ENCODE results near the gene CTSH. TPM values are rescaled to one million over a fixed set of nuclear protein-coding genes. Genes with fewer than 3 reads are reported as not detected.
A peak's percentile ranks its signal among the peaks of the same experiment; 100 is the strongest.

Gene CTSH, protein sequence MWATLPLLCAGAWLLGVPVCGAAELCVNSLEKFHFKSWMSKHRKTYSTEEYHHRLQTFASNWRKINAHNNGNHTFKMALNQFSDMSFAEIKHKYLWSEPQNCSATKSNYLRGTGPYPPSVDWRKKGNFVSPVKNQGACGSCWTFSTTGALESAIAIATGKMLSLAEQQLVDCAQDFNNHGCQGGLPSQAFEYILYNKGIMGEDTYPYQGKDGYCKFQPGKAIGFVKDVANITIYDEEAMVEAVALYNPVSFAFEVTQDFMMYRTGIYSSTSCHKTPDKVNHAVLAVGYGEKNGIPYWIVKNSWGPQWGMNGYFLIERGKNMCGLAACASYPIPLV
- 29.2 TPM for total RNA-seq

DNA sequence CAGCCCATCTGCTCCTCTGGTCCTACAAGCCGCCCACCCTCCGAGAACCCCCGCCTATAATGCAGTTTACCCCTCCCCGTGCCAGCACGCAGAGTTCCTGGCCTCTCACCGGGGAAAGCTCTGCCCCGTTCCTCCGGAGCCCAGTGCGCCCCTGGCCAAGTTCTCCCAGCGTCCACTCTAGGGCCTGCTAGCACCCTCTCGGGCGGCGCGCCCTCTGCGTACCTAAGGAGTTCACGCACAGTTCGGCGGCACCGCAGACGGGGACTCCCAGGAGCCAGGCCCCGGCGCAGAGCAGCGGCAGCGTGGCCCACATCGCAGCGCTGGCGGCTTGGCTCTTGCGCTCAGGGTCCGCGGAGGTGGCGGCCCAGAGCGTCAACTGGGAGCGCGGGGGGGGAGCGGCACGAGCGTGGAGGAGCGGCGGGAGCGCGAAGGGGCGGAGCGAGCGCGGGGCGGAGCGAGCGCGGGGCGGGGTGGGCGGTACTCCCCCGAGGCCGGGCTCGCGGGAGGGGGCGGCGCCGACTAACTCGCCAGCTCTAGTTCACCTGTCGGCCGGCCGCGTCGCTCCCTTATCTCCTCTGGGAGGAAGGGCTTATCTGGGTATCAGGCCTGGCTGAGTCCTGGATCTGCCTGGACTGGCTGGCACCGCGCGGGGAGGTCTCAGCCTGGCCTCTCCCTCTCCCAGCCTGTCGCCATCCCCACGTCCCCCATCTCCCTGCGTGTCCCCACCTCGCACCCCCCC lies at the start of gene CTSH:
Gene CTSH, minus strand, starts transcription at position 378 of the 739 bp plus-strand sequence. Its CDS starts 65 bp downstream, at position 313.
- peak; percentile 69 for DNase-seq

DNA sequence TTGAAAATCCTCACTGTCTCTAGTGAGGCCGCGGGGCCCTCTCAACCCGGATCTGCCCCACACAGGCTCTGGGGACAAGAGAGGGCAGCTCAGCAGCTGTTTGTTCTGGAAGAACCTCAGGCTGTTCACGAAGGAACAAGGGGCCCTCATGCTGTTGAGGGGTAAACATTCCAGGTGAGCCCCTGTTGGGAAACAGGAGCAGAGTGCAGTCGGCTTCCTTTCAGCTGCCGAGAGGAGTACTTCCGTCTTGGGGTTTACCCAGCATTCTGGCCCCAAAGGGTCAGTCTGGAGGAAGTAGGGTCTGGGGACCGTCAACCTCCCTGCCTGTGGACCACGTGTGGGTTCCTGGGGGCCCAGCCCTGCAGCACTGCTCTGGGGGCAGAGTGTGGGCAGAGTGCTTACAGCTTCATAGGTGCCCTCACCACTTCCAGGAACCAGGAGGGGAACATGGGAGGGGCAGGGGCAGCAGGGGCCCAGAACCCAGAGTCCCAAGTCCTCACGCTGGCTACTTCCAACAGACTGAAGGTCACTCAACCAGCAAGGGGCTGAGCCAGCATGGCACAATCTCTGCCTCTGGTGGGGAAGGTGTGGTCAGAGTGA lies 49.2 kb upstream of the CTSH start:
- DNase-seq: no peak

DNA sequence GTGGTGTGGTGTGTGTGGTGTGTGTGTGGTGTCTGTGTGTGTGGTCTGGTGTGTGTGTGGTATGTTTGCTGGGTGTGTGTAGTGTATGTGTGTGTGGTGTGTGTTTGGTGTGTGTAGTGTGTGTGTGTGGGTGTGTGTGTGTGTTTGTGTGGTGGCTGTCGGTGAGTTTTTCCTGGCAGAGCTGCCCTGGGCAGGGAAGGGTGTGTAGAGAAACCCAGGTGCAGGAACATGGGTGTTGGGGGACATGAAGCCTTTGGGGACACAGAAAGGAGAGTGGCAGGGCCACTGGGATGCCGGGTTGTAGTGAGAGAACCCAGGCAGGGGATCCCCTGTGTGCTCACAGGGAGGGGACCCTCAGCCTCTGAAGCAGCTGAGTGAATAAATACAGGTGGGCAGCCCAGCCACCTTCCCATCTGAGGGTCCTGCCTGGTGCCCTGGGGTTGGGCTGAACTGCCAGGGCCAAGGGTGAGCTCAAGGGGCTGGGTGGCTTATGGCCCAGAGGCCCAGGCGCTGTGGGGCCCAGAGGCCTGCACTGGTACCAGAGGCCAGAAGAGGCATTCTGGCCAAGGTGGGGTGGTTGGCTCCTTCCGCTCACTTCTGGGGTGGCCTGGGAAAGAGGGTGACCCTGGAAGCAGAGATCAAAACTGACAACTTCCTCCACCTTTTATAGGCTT lies 48.5 kb upstream of the CTSH start:
- DNase-seq: no peak

DNA sequence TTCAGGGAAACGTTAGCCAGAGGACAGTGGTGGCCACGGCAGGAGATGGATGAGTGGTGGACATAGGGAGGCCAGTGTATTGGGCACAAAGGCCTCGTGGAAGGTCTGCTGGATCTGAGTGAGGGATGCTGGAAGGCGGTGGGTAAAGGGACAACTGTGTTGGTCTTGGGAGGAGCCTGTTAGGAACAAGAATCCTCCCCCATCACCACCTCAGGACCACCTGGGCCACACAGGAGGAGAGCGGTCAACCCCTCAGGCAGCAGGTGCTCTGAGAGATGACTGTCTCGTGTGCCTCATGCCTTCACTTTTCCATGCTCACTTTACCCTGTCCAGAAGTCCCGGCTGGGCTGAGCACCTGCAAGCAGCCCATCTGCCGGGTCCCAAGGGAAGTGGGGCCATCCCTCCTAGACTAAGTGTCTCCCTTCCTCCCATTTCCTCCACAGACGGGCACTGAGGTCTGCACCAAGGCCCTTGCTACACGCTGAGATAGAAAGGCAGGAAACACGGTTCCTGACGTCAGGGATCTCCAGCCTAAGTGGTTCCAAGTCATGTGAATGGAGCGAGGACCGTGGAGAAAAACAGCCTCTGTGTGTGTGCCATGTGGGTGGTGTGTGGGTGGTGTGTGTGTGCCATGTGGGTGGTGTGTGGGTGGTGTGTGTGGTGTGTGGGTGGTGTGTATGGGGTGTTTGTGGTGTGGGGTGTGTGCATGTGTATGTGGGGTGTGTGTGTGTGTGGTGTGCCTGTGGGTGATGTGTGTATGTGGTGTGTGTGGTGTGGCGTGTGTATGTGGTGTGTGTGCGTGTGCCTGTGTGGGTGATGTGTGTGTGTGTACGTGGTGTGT lies 47.8 kb upstream of the CTSH start:
- DNase-seq: no peak

DNA sequence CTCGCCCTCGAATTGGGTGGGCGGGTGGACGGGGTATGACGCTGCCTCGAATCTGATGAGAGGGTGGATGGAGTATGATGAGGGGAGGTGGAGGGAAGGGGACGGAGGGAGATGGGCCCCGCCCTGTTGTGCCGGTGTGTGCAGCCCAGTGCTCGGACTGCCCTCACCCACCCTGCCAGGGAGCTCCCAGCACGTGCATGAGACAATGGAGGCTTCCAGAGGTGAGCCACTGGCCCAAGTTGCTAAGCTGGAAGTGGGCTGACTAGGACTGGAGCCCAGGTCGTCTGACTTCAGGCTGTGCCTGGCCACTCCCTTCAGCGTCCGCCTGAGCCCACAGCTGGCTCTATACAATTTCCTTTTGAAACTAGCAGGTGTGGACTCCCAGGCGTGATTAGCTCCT lies 47.0 kb upstream of the CTSH start:
- DNase-seq: no peak

DNA sequence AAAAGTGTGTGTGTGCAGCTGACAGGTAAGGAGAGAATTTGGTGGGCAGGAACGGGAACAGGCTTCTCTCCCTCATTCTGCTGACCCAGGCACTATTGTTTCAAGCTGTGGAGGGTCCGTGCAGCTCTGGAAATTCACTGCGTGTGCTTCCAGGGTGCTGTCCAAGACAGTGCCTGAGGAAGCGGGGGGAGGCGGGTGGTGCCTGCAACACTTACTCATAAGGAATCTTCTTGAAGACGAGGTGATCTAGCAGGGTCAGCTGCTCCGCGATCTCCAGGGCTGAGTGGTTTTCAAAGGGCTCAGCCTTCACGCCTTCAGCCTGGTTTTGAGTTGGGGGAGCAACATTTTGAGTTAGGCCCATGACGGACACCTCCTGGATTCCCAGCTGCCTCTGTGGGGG lies 46.6 kb upstream of the CTSH start:
- no peak for DNase-seq

DNA sequence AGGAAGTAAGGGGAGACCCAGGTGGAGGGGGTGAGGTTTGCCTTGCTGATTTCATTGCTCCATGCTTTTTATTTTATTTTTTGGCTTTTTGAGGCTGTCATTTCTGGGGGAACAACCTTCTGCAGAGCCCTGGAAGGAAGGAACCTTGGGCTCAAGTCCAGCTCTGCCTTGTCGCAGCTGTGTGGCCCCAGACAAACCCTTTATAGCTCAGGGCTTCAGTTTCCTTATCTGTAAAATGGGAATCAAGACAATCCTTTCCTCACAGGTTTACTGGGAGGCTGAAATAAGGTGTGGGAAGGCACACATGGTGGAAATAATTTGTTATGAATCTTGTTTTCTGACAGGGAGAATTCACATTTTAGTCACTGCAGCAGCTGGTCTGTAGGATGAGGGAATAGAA lies 45.4 kb upstream of the CTSH start:
- no peak for DNase-seq

DNA sequence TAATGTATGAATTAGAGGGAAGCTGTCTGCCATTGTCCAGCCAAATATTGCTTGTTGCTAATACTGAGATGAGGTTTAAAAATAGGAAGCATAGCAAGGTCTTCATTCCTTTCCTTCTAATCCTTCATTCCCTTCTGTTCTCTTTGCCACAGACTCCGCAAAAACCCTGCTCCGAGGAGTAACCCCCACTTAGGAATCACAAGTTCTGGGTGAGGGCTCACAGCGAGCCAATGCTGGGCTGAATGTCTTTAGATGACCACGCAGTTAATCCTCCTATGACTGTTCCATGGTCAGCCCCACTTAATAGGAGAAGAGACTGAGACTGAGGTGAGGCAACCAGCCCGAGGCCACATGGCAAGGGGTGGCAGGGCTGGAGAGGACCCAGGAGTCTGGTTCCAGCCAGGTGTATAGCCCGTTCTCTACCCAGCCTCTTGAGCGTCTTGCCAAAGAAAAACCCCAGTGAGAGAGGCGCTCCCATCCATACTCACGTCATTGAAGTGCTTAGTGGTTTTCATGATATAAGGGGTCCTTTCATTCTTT lies 44.9 kb upstream of the CTSH start:
- DNase-seq: no peak

DNA sequence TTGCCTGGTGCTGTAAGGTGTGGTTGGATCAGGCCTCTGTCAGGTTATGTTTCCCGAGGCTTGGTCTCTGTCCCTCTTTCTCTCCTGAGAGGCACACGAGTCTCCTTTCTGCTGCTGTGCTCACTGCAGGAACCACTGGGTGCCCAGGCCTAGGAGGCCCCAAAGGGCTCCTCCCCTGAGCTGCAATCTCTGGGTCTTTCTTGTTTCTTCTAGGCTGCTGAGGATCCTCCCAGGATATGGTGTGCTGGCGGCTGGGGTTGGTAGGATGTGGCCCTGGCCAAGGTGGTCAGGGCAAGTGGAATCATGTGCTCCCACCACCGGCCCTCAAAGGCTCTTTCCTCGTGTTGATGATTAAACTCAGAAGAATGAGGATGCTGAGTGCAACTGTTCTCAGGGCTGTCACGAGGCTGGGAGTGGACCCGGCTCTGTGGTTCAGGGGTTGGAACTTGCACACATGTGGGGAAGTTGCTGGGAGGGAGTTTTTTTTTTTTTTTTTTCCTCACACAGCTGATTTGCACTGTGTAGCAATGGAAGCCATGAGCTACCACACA lies 43.6 kb upstream of the CTSH start:
- DNase-seq: no peak

DNA sequence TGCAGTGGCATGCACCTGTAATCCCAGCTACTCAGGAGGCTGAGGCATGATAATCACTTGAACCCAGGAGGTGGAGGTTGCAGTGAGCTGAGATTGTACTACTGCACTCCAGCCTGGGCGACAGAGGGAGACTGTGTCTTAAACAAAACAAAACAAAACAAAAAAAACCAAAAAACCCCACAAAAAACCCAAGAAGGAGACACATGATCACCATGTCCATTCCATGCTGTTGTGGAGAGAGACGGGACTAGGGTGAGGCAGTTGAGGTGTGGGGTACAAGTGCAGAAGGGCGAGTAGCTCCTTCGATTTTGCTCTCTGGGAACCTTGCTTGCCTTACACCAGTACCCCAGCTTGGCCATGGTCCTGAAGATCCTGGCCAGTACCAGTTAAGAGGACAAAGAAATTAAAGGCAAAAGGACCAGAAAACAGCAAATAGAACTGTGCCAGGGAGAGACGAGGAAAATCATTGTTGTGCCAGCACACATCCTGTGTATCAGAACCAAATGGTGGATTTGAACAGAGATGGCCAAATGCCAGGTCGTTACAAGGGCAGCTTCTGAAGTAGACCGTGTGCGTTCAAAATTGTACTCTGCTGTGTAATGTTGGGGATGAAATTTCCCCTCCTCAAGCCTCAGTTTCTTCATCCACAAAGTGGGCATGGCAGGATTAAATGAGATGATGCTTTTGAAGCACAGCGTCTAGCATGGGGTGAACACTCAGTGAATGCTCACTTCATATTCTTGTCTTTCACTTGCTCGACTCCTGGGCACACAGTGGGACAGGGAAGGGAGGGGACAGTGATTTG lies 42.9 kb upstream of the CTSH start:
- DNase-seq: no peak

DNA sequence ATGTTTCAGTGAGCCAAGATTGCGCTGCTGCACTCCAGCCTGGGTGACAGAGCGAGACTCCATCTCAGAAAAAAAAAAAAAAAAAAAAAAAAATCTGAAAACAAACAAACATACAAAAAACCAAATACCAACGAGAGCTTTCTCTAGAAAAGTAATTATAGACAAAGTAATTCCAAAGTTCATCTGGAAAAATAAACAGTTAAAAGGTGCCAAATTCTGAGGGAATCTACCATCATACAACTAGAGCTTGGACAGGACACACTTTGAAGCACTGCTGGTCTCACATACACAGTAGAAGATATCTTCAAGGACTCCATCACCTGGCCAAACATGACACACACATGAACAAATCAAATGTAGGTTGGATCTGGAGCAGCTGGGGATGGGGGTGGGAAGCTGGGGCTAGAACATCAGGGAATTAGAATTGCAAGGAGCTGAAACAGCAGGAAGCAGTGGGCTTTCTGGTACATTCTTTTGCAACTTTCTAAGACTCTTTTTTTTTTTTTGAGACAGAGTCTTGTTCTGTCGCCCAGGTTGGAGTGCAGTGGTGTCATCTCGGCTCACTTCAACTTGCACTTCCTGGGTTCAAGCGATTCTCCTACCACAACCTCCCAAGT lies 41.1 kb upstream of the CTSH start:
- no peak for DNase-seq

DNA sequence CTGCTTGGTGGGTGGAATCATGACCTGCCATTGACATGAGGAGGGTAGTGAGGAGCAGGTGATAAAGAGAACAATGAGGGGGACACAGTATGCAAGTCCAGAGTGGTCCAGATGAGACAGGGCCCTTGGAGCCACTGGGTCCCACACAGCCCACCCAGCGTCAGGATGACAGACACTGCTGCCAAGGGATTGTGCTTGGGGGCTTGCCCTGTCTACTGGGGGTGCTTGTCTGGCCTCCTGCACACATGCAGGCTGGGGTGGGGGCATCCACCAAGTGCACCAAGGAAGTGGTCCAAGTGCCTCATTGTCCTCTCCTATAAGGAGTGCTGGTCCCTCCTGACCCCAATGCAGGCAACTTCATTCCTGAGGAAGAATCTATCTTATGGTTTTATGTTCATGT lies 39.2 kb upstream of the CTSH start:
- DNase-seq: no peak

DNA sequence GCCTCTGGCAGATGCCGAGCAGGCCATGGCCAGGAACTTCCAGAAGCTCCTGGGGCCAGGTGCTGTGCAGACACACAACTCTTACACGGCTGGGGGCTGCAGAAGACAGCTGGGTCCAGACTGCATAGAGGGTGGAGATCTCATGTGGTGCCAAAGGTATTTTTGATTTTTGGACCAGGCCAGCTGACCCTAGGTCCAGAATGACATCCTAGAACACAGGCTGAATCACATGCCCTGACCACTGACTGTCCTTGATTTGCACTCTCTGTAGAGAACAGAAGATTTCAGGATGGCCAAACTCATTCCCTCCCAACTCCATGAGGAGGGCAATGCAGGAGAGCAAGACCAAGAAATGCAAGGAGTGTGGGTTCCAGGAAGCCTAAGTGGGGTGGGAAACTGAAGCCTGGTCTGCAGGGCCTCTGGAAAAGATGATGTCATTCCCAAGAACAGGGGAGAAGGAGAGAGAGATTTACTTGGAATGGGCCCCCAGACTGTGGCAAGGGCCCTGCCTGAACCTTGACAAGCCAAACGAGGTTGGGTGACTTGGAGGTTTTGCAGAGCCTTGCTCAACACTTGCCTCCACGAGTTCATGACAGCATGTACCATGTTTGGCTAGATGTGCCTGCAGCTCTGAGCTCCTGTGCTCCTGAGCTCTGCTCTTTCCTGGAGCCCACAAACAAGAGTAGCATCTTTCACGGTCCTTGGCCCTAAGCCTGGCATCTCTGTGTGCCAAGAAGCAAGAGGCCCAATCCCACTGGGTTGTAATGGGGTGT lies 38.5 kb upstream of the CTSH start:
- no peak for DNase-seq

DNA sequence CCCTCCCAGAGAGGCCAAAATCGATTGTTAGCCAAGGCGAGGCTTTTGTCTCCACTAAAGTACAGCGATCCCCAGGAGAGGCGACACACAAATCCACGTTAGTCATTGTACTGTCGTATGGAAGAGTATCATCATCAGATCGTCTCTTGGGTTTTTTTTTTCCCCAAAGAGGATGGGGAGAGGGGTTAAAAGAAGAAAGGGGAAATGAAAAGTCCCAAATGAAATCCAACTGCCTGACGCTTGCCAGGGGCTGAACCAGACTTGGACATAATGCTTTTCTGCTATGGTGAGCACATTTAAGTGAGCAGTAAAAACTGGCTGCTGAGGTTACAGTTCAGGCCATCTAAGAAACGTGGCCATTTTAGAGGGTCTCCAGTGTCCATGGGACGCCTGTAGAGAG lies 37.9 kb upstream of the CTSH start:
- DNase-seq: no peak

DNA sequence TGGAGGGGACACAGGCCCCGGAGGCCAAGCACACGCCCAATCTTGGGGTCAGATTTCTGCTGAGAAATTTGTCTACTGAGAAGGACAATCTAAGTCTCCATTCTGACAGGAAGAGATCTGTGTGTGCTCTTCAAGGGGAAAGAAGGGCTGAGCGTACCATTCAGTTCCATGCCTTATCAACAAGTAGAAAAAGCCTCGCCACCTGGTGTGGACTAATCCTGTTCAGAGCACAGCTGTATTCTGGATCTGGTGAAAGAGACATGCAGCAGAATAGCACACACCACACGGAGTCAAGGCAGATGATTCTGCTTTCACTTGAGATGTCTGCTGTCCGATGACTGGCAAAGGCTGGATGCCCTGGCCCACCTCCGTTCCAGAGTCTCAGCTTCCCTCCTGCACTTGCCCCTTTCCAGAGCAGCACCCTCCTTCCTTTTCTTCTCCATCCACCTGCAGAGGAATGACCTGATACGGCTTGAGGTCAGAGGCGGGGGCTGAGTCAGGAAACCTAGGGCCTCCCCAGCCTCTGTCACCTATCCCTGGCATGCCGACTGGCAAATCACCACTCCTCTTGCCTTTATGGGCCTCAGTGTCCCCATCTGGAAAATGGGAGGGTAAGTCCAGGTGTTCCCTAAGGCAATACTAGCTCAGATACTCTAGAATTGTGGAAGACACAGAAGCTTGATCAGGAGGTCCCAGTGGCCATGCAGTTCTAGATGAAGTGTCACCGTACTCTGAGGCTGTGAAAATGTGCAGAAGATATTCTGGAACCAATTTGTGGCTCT lies 36.9 kb upstream of the CTSH start:
- DNase-seq: no peak

DNA sequence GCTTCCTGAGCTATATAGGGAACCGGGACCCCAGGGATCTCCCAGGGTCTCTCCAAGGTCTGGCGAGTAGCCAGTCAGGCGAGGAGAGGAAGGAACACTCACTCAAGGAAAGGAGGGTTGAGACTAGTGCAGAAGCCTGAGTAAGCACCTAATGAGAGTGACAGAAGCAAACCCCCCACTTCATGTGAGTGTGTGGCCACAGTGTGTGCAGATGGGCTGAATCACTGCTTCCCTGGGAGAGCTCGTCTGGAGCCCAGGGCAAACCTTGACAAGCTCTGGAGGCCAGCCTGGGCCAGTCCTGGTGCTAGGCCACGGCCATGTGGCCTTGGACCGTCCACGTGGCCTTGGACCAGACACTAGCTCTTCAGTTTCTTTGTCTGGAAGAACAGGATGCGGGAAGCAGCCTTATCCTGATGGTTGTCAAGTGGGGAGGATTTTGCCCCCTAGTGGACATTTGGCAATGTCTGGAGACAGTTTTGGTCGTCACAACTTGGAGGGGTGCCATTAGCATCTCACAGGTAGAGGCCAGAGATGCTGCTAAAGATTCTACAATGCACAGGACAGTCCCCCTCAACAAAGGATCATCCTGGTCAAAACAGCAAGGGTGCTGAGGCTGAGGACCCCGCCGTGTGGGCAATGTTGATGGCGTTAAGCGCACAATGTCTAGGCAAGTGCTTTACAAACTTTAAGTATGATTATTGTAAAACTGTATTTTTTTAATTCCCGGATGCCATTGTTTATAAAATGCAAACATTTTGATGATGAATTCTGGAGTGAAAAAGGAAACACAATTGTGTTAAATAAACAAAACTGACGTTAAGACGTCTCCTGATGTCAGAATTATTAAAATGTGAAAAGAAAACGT lies 34.8 kb upstream of the CTSH start:
- peak; percentile 29 for DNase-seq

DNA sequence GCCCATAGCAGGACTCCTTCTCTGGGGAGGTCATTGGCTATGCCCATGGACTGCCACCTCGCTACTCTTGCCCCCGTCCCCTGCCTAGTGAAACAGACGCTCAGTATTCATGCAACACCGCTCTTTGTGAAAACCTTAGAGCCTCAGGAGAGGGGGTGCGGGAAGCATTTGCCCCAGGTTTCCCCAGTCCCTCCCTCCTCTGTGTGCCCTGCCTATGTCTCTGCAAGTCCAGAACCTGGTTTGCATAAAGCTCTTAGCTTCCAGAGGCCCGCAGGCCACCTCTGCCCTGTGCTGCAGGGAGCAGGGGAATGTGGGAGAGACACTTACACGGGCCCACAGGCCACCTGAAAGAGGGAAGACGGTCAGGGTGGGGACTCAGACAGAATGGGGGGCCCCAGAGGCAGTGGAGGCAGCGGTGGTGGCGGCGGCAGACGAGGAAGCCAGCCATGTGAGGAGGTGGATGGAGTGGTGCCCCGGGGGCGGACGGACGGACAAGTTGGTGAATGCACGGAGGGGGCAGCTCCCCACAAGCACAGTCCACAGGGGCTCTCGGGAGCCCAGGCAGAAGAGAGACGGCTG lies 33.8 kb upstream of the CTSH start:
- DNase-seq: no peak
